PFSK-1 (cell line): Measurements from ENCODE around the gene TAF1B.

Experiments
- FOXP2 ChIP-seq: optimal IDR thresholded peaks from 2 replicates; pipeline ENCODE3; 2011; ENCODE audit warnings: borderline replicate concordance, control low read depth, inconsistent platforms; ENCODE audit not compliant: insufficient read depth; ENCODE audit errors: extremely low read length, extremely low read depth
- POLR2AphosphoS5 ChIP-seq: IDR thresholded peaks from 2 replicates; pipeline ENCODE4 v1.6.1; 2012; ENCODE audit warnings: low read depth, mild to moderate bottlenecking, control low read depth, low read length, moderate library complexity
- REST ChIP-seq, 2 experiments: IDR thresholded peaks; 2 replicates each; pipeline versions ENCODE4 v1.6.1 to v1.8.0; 2011 to 2012; ENCODE audit warnings: low read depth in 2 of 2, low read length in 2 of 2, control low read depth in 1 of 2, inconsistent platforms in 1 of 2, mild to moderate bottlenecking in 1 of 2, moderate library complexity in 1 of 2; ENCODE audit not compliant: insufficient read depth in 1 of 2
- SIN3A ChIP-seq: IDR thresholded peaks from 2 replicates; pipeline ENCODE4 v1.6.1; 2012; ENCODE audit warnings: mild to moderate bottlenecking, low read length, moderate library complexity, borderline replicate concordance; ENCODE audit not compliant: insufficient read depth
- TAF1 ChIP-seq: IDR thresholded peaks from 2 replicates; pipeline ENCODE4 v1.6.1; 2012; ENCODE audit warnings: low read length, control low read depth, borderline replicate concordance; ENCODE audit not compliant: insufficient read depth

The TAF1B gene

GRCh38 chr2:9970200-9971044 lies 127.1 kb downstream of the TAF1B start:
- TF ChIP-seq REST (IDR thresholded peaks at IDR 0.05; ENCODE audit: insufficient read depth in 1 of 2, low read depth in 2 of 2, low read length in 2 of 2), result no peak
- TF ChIP-seq SIN3A, result no peak
- no peak for TF ChIP-seq TAF1
- TF ChIP-seq FOXP2, result no peak
- TF ChIP-seq POLR2AphosphoS5, result no peak

- TF ChIP-seq POLR2AphosphoS5, result no peak
- no peak for TF ChIP-seq REST (IDR thresholded peaks at IDR 0.05; ENCODE audit: insufficient read depth in 1 of 2, low read depth in 2 of 2, low read length in 2 of 2)
- TF ChIP-seq TAF1, result no peak
- TF ChIP-seq FOXP2, result no peak
- TF ChIP-seq SIN3A, result no peak
Observed at GRCh38 chr2:9971105-9971818, 128.0 kb downstream of the TAF1B start.

- TF ChIP-seq REST (IDR thresholded peaks at IDR 0.05; ENCODE audit: insufficient read depth in 1 of 2, low read depth in 2 of 2, low read length in 2 of 2) (no peak), POLR2AphosphoS5 (no peak), SIN3A (no peak), TAF1 (no peak), FOXP2 (no peak)
Observed at GRCh38 chr2:9971890-9972289, 128.6 kb downstream of the TAF1B start.

GRCh38 chr2:9972621-9973479 lies 129.6 kb downstream of the TAF1B start:
- TF ChIP-seq SIN3A, result no peak
- no peak for TF ChIP-seq TAF1
- TF ChIP-seq POLR2AphosphoS5, result no peak
- no peak for TF ChIP-seq FOXP2
- TF ChIP-seq REST (IDR thresholded peaks at IDR 0.05; ENCODE audit: insufficient read depth in 1 of 2, low read depth in 2 of 2, low read length in 2 of 2), result no peak
